ENCODE data around the gene ST6GALNAC5.

Gene ST6GALNAC5

GRCh38 chr1:77025599-77025998, 158.3 kb downstream of the ST6GALNAC5 start:
- H3K4me3 ChIP-seq (ENCODE audit: low read depth, low read length) = no peak overlapping the region
- H3K27ac ChIP-seq (ENCODE audit: low read depth, low read length) = no peak overlapping the region

GRCh38 chr1:77026135-77026534, 158.9 kb downstream of the ST6GALNAC5 start:
- H3K4me3 ChIP-seq (ENCODE audit: low read depth, low read length) = no peak overlapping the region
- no peaks in the 10 kb centered on the region for H3K36me3 ChIP-seq (ENCODE audit: insufficient read depth, low read length)
- no peaks in the 10 kb centered on the region for H3K79me2 ChIP-seq (ENCODE audit: control insufficient read depth, insufficient read depth, low read length, unreplicated experiment)
- no peak overlapping the region for H2AFZ ChIP-seq (ENCODE audit: low read length, unreplicated experiment)
- H3K27ac ChIP-seq (ENCODE audit: low read depth, low read length) = no peak overlapping the region
- H3K4me1 ChIP-seq (ENCODE audit: control insufficient read depth, insufficient read depth, low read length, unreplicated experiment) = no peaks in the 10 kb centered on the region
- peaks cover 38% of the 10 kb centered on the region for H3K27me3 ChIP-seq (ENCODE audit: insufficient read depth, low read length)

More at GRCh38 chr1:77025599-77025998, 158.3 kb downstream of the ST6GALNAC5 start:
- Histone ChIP-seq H3K4me1 (ENCODE audit: control insufficient read depth, insufficient read depth, low read length, unreplicated experiment) (no peaks in the 10 kb centered on the region), H3K79me2 (ENCODE audit: control insufficient read depth, insufficient read depth, low read length, unreplicated experiment) (no peaks in the 10 kb centered on the region), H2AFZ (ENCODE audit: low read length, unreplicated experiment) (no peak overlapping the region), H3K27me3 (ENCODE audit: insufficient read depth, low read length) (peaks cover 44% of the 10 kb centered on the region), H3K36me3 (ENCODE audit: insufficient read depth, low read length) (no peaks in the 10 kb centered on the region)

- Histone ChIP-seq H3K79me2 (ENCODE audit: control insufficient read depth, insufficient read depth, low read length, unreplicated experiment) (no peaks in the 10 kb centered on the region), H3K27me3 (ENCODE audit: insufficient read depth, low read length) (peaks cover 34% of the 10 kb centered on the region), H3K36me3 (ENCODE audit: insufficient read depth, low read length) (no peaks in the 10 kb centered on the region), H3K27ac (ENCODE audit: low read depth, low read length) (no peak overlapping the region), H2AFZ (ENCODE audit: low read length, unreplicated experiment) (no peak overlapping the region), H3K4me1 (ENCODE audit: control insufficient read depth, insufficient read depth, low read length, unreplicated experiment) (peaks cover 5% of the 10 kb centered on the region), H3K4me3 (ENCODE audit: low read depth, low read length) (no peak overlapping the region)
These were observed 159.4 kb downstream of the ST6GALNAC5 start for GRCh38 chr1:77026640-77027039.

- no peaks in the 10 kb centered on the region for H3K36me3 ChIP-seq (ENCODE audit: insufficient read depth, low read length)
These were observed 160.6 kb downstream of the ST6GALNAC5 start for GRCh38 chr1:77027847-77028246.

GRCh38 chr1:77030401-77031105, 163.3 kb downstream of the ST6GALNAC5 start:
- H3K79me2 ChIP-seq (ENCODE audit: control insufficient read depth, insufficient read depth, low read length, unreplicated experiment) = no peaks in the 10 kb centered on the region
- H3K27ac ChIP-seq (ENCODE audit: low read depth, low read length) = no peak overlapping the region
- H2AFZ ChIP-seq (ENCODE audit: low read length, unreplicated experiment) = no peak overlapping the region
- no peaks in the 10 kb centered on the region for H3K36me3 ChIP-seq (ENCODE audit: insufficient read depth, low read length)
- H3K4me1 ChIP-seq (ENCODE audit: control insufficient read depth, insufficient read depth, low read length, unreplicated experiment) = peaks cover 7% of the 10 kb centered on the region
- no peak overlapping the region for H3K4me3 ChIP-seq (ENCODE audit: low read depth, low read length)
- peaks cover 28% of the 10 kb centered on the region for H3K27me3 ChIP-seq (ENCODE audit: insufficient read depth, low read length)

More at GRCh38 chr1:77027847-77028246, 160.6 kb downstream of the ST6GALNAC5 start:
- peaks cover 28% of the 10 kb centered on the region for H3K27me3 ChIP-seq (ENCODE audit: insufficient read depth, low read length)
- H3K79me2 ChIP-seq (ENCODE audit: control insufficient read depth, insufficient read depth, low read length, unreplicated experiment) = no peaks in the 10 kb centered on the region
- H3K4me3 ChIP-seq (ENCODE audit: low read depth, low read length) = no peak overlapping the region
- no peak overlapping the region for H3K27ac ChIP-seq (ENCODE audit: low read depth, low read length)
- peaks cover 7% of the 10 kb centered on the region for H3K4me1 ChIP-seq (ENCODE audit: control insufficient read depth, insufficient read depth, low read length, unreplicated experiment)
- H2AFZ ChIP-seq (ENCODE audit: low read length, unreplicated experiment) = no peak overlapping the region

GRCh38 chr1:77031106-77031662, 163.9 kb downstream of the ST6GALNAC5 start:
- no peaks in the 10 kb centered on the region for H3K79me2 ChIP-seq (ENCODE audit: control insufficient read depth, insufficient read depth, low read length, unreplicated experiment)
- no peak overlapping the region for H3K27ac ChIP-seq (ENCODE audit: low read depth, low read length)
- H3K36me3 ChIP-seq (ENCODE audit: insufficient read depth, low read length) = no peaks in the 10 kb centered on the region
- H2AFZ ChIP-seq (ENCODE audit: low read length, unreplicated experiment) = no peak overlapping the region
- H3K4me3 ChIP-seq (ENCODE audit: low read depth, low read length) = no peak overlapping the region
- peaks cover 7% of the 10 kb centered on the region for H3K4me1 ChIP-seq (ENCODE audit: control insufficient read depth, insufficient read depth, low read length, unreplicated experiment)
- H3K27me3 ChIP-seq (ENCODE audit: insufficient read depth, low read length) = peaks cover 28% of the 10 kb centered on the region

GRCh38 chr1:77036560-77036959, 169.3 kb downstream of the ST6GALNAC5 start:
- Histone ChIP-seq H2AFZ (ENCODE audit: low read length, unreplicated experiment) (no peak overlapping the region), H3K27ac (ENCODE audit: low read depth, low read length) (no peak overlapping the region), H3K36me3 (ENCODE audit: insufficient read depth, low read length) (no peaks in the 10 kb centered on the region), H3K27me3 (ENCODE audit: insufficient read depth, low read length) (no peaks in the 10 kb centered on the region), H3K4me3 (ENCODE audit: low read depth, low read length) (no peak overlapping the region), H3K79me2 (ENCODE audit: control insufficient read depth, insufficient read depth, low read length, unreplicated experiment) (no peaks in the 10 kb centered on the region), H3K4me1 (ENCODE audit: control insufficient read depth, insufficient read depth, low read length, unreplicated experiment) (peaks cover 19% of the 10 kb centered on the region)

- Histone ChIP-seq H3K4me1 (ENCODE audit: control insufficient read depth, insufficient read depth, low read length, unreplicated experiment) (peaks cover 16% of the 10 kb centered on the region), H3K36me3 (ENCODE audit: insufficient read depth, low read length) (no peaks in the 10 kb centered on the region), H3K4me3 (ENCODE audit: low read depth, low read length) (no peak overlapping the region), H2AFZ (ENCODE audit: low read length, unreplicated experiment) (no peak overlapping the region), H3K27me3 (ENCODE audit: insufficient read depth, low read length) (no peaks in the 10 kb centered on the region), H3K79me2 (ENCODE audit: control insufficient read depth, insufficient read depth, low read length, unreplicated experiment) (no peaks in the 10 kb centered on the region), H3K27ac (ENCODE audit: low read depth, low read length) (no peak overlapping the region)
These were observed 169.8 kb downstream of the ST6GALNAC5 start for GRCh38 chr1:77037038-77037437.

GRCh38 chr1:77038000-77038399, 170.7 kb downstream of the ST6GALNAC5 start:
- peaks cover 16% of the 10 kb centered on the region for H3K4me1 ChIP-seq (ENCODE audit: control insufficient read depth, insufficient read depth, low read length, unreplicated experiment)
- H3K4me3 ChIP-seq (ENCODE audit: low read depth, low read length) = no peak overlapping the region
- H3K36me3 ChIP-seq (ENCODE audit: insufficient read depth, low read length) = no peaks in the 10 kb centered on the region
- H2AFZ ChIP-seq (ENCODE audit: low read length, unreplicated experiment) = no peak overlapping the region
- H3K27ac ChIP-seq (ENCODE audit: low read depth, low read length) = no peak overlapping the region
- no peaks in the 10 kb centered on the region for H3K79me2 ChIP-seq (ENCODE audit: control insufficient read depth, insufficient read depth, low read length, unreplicated experiment)
- H3K27me3 ChIP-seq (ENCODE audit: insufficient read depth, low read length) = no peaks in the 10 kb centered on the region

GRCh38 chr1:77039111-77039510, 171.8 kb downstream of the ST6GALNAC5 start:
- no peaks in the 10 kb centered on the region for H3K36me3 ChIP-seq (ENCODE audit: insufficient read depth, low read length)
- peaks cover 16% of the 10 kb centered on the region for H3K4me1 ChIP-seq (ENCODE audit: control insufficient read depth, insufficient read depth, low read length, unreplicated experiment)
- no peaks in the 10 kb centered on the region for H3K27me3 ChIP-seq (ENCODE audit: insufficient read depth, low read length)
- H3K79me2 ChIP-seq (ENCODE audit: control insufficient read depth, insufficient read depth, low read length, unreplicated experiment) = no peaks in the 10 kb centered on the region
- no peak overlapping the region for H2AFZ ChIP-seq (ENCODE audit: low read length, unreplicated experiment)
- peak overlapping the region; percentile 74 for H3K27ac ChIP-seq (ENCODE audit: low read depth, low read length)
- H3K4me3 ChIP-seq (ENCODE audit: low read depth, low read length) = no peak overlapping the region

GRCh38 chr1:77039739-77040138, 172.5 kb downstream of the ST6GALNAC5 start:
- Histone ChIP-seq H3K27me3 (ENCODE audit: insufficient read depth, low read length) (no peaks in the 10 kb centered on the region), H3K4me3 (ENCODE audit: low read depth, low read length) (peak overlapping the region; percentile 5; the same call in 1 of the 2 replicates), H3K79me2 (ENCODE audit: control insufficient read depth, insufficient read depth, low read length, unreplicated experiment) (no peaks in the 10 kb centered on the region), H3K27ac (ENCODE audit: low read depth, low read length) (peak overlapping the region; percentile 74), H3K4me1 (ENCODE audit: control insufficient read depth, insufficient read depth, low read length, unreplicated experiment) (peaks cover 16% of the 10 kb centered on the region), H2AFZ (ENCODE audit: low read length, unreplicated experiment) (peak overlapping the region; percentile 16), H3K36me3 (ENCODE audit: insufficient read depth, low read length) (no peaks in the 10 kb centered on the region)
